Measurements from ENCODE around the gene CTNND2.

Gene CTNND2

DNA sequence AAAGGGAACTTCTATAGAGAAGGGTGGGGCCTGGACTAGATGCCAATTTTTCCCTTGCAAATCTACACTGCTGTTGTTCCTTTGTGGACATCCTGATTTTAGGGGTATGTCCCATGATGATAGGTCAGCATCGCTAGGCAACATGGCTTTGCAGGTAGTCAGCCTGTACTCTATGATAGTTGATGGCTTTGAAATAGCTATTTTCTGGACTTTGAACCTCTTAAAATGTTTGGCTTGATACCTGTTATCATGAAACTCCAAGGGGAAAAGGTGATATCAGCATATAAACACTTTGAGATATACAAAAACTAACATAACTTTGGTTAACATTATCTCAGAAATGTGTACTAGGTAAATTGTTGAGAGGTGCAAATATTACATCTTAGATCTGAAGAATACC, 533.2 kb downstream of the CTNND2 start:
- in situ Hi-C loops (cut with MboI; ENCODE audit: low sequenced_read_pairs, unreplicated experiment) = no loop called here
- no peak for DNase-seq (ENCODE audit: low spot score)
- TF ChIP-seq, protein P1, sequence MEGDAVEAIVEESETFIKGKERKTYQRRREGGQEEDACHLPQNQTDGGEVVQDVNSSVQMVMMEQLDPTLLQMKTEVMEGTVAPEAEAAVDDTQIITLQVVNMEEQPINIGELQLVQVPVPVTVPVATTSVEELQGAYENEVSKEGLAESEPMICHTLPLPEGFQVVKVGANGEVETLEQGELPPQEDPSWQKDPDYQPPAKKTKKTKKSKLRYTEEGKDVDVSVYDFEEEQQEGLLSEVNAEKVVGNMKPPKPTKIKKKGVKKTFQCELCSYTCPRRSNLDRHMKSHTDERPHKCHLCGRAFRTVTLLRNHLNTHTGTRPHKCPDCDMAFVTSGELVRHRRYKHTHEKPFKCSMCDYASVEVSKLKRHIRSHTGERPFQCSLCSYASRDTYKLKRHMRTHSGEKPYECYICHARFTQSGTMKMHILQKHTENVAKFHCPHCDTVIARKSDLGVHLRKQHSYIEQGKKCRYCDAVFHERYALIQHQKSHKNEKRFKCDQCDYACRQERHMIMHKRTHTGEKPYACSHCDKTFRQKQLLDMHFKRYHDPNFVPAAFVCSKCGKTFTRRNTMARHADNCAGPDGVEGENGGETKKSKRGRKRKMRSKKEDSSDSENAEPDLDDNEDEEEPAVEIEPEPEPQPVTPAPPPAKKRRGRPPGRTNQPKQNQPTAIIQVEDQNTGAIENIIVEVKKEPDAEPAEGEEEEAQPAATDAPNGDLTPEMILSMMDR (IDR thresholded peaks at IDR 0.05; ENCODE audit: borderline replicate concordance, control extremely low read depth, extremely low read depth, insufficient read depth, missing control alignments) = no peak

GRCh38 chr5:11364531-11364930, 539.7 kb downstream of the CTNND2 start:
- in situ Hi-C loops (cut with MboI; ENCODE audit: low sequenced_read_pairs, unreplicated experiment) = no loop called here
- DNase-seq (ENCODE audit: low spot score) = no peak
- TF ChIP-seq, protein P1 (IDR thresholded peaks at IDR 0.05; ENCODE audit: borderline replicate concordance, control extremely low read depth, extremely low read depth, insufficient read depth, missing control alignments) = no peak

GRCh38 chr5:11363631-11364178, 540.5 kb downstream of the CTNND2 start:
- DNase-seq (ENCODE audit: low spot score) = no peak
- TF ChIP-seq, protein P1 (IDR thresholded peaks at IDR 0.05; ENCODE audit: borderline replicate concordance, control extremely low read depth, extremely low read depth, insufficient read depth, missing control alignments) = no peak
- in situ Hi-C loops (cut with MboI; ENCODE audit: low sequenced_read_pairs, unreplicated experiment) = no loop called here

- DNase-seq (ENCODE audit: low spot score) = no peak
- in situ Hi-C loops (cut with MboI; ENCODE audit: low sequenced_read_pairs, unreplicated experiment) = no loop called here
- TF ChIP-seq, protein P1 (IDR thresholded peaks at IDR 0.05; ENCODE audit: borderline replicate concordance, control extremely low read depth, extremely low read depth, insufficient read depth, missing control alignments) = no peak
Measured at GRCh38 chr5:11361768-11362167, 542.5 kb downstream of the CTNND2 start.

- TF ChIP-seq, protein P1 (IDR thresholded peaks at IDR 0.05; ENCODE audit: borderline replicate concordance, control extremely low read depth, extremely low read depth, insufficient read depth, missing control alignments) = no peak
- no peak for DNase-seq (ENCODE audit: low spot score)
- in situ Hi-C loops (cut with MboI; ENCODE audit: low sequenced_read_pairs, unreplicated experiment) = no loop called here
Measured at GRCh38 chr5:11357928-11358327, 546.3 kb downstream of the CTNND2 start.

- in situ Hi-C loops (cut with MboI; ENCODE audit: low sequenced_read_pairs, unreplicated experiment) = no loop called here
- TF ChIP-seq, protein P1 (IDR thresholded peaks at IDR 0.05; ENCODE audit: borderline replicate concordance, control extremely low read depth, extremely low read depth, insufficient read depth, missing control alignments) = no peak
Measured at GRCh38 chr5:11355491-11355890, 548.8 kb downstream of the CTNND2 start.

More at GRCh38 chr5:11355491-11355890, 548.8 kb downstream of the CTNND2 start:
- DNase-seq (ENCODE audit: low spot score) = no peak
